GM21717 (cell line): Measurements from ENCODE around the gene TTC28.
"Not testable (repeated sequence)": the region's sequence is repeated elsewhere in the genome, so short reads cannot be mapped to it uniquely, and the experiment has no call there.

Source experiments
- ATAC-seq: cut with Tn5 transposase; IDR thresholded peaks from one replicate; pipeline ENCODE4 v1.9.1; 2021; ENCODE audit warnings: mild to moderate bottlenecking, moderate library complexity; ENCODE audit not compliant: unreplicated experiment

The TTC28 gene

GRCh38 chr22:28560743-28561101 is 118.9 kb downstream of the TTC28 start:
- not testable (repeated sequence) for ATAC-seq

- ATAC-seq: no peak
These were observed 119.4 kb downstream of the TTC28 start for GRCh38 chr22:28560046-28560742.

- ATAC-seq: no peak
These were observed 122.5 kb downstream of the TTC28 start for GRCh38 chr22:28557184-28557583.

- not testable (repeated sequence) for ATAC-seq
These were observed 126.4 kb downstream of the TTC28 start for GRCh38 chr22:28553108-28553866.

GRCh38 chr22:28548406-28548805 is 131.2 kb downstream of the TTC28 start:
- ATAC-seq: no peak

- ATAC-seq: no peak
These were observed 132.4 kb downstream of the TTC28 start for GRCh38 chr22:28547132-28547842.

- no peak for ATAC-seq
These were observed 135.2 kb downstream of the TTC28 start for GRCh38 chr22:28544431-28544868.

GRCh38 chr22:28542980-28543621 is 136.5 kb downstream of the TTC28 start:
- no peak for ATAC-seq

GRCh38 chr22:28541137-28541536 is 138.5 kb downstream of the TTC28 start:
- no peak for ATAC-seq

- no peak for ATAC-seq
These were observed 140.7 kb downstream of the TTC28 start for GRCh38 chr22:28538922-28539321.

GRCh38 chr22:28530565-28530964 is 149.1 kb downstream of the TTC28 start:
- ATAC-seq: not testable (repeated sequence)

- not testable (repeated sequence) for ATAC-seq
These were observed 150.5 kb downstream of the TTC28 start for GRCh38 chr22:28529144-28529543.

GRCh38 chr22:28521451-28521850 is 158.2 kb downstream of the TTC28 start:
- no peak for ATAC-seq

GRCh38 chr22:28514321-28514821 is 165.3 kb downstream of the TTC28 start:
- ATAC-seq: no peak

GRCh38 chr22:28512387-28512786 is 167.3 kb downstream of the TTC28 start:
- ATAC-seq: not testable (repeated sequence)

GRCh38 chr22:28507896-28508295 is 171.7 kb downstream of the TTC28 start:
- no peak for ATAC-seq

GRCh38 chr22:28506150-28506535 is 173.5 kb downstream of the TTC28 start:
- no peak for ATAC-seq

- no peak for ATAC-seq
These were observed 174.1 kb downstream of the TTC28 start for GRCh38 chr22:28505416-28506149.

GRCh38 chr22:28500006-28500405 is 179.6 kb downstream of the TTC28 start:
- ATAC-seq: no peak

- no peak for ATAC-seq
These were observed 181.6 kb downstream of the TTC28 start for GRCh38 chr22:28498044-28498443.
